NT2/D1 (cell line): ENCODE measurements around the gene ITGAL.
"Not testable (repeated sequence)": the region's sequence is repeated elsewhere in the genome, so short reads cannot be mapped to it uniquely, and the experiment has no call there.

Experiments used
- DNase-seq: peaks from one replicate; pipeline ENCODE4 v3.0.0-alpha.2; 2011; ENCODE audit warnings: low read depth, low spot score
- H3K27me3 ChIP-seq: 2 replicates; pipeline ENCODE4 v1.6.0; 2011; ENCODE audit warnings: mild to moderate bottlenecking; ENCODE audit not compliant: insufficient read length, insufficient read depth
- H3K36me3 ChIP-seq: 2 replicates; pipeline ENCODE4 v1.6.1; 2011; ENCODE audit warnings: mild to moderate bottlenecking, low read length, mixed read lengths; ENCODE audit not compliant: insufficient read depth, insufficient read length
- H3K4me1 ChIP-seq: 2 replicates; pipeline ENCODE4 v1.5.1; 2011; ENCODE audit not compliant: insufficient read depth, insufficient read length
- H3K4me3 ChIP-seq: 2 replicates; pipeline ENCODE4 v1.5.1; 2011; ENCODE audit warnings: low read depth; ENCODE audit not compliant: insufficient read length
- H3K9ac ChIP-seq: 2 replicates; pipeline ENCODE4 v1.6.0; 2011; ENCODE audit warnings: low read depth; ENCODE audit not compliant: insufficient read length
- H3K9me3 ChIP-seq: 2 replicates; pipeline ENCODE4 v1.5.1; 2011; ENCODE audit warnings: mild to moderate bottlenecking, low read length; ENCODE audit not compliant: insufficient read depth
- SUZ12 ChIP-seq: IDR thresholded peaks from 2 replicates; pipeline ENCODE4 v1.6.1; 2011; ENCODE audit not compliant: insufficient read length, insufficient read depth; ENCODE audit errors: extremely low read depth
- YY1 ChIP-seq: IDR thresholded peaks from 2 replicates; pipeline ENCODE4 v1.6.1; 2011; ENCODE audit not compliant: insufficient read length, insufficient read depth
- ZNF274 ChIP-seq: IDR thresholded peaks from 2 replicates; pipeline ENCODE4 v1.6.1; 2011; ENCODE audit warnings: mild to moderate bottlenecking, low read depth, low read length

The ITGAL gene

GRCh38 chr16:30458561-30459394 lies 13.8 kb upstream of the ITGAL start:
- Histone ChIP-seq H3K4me3 (no peak overlapping the region), H3K4me1 (peaks cover 7% of the 10 kb centered on the region), H3K27me3 (no peaks in the 10 kb centered on the region), H3K36me3 (no peaks in the 10 kb centered on the region), H3K9ac (no peak overlapping the region), H3K9me3 (no peaks in the 10 kb centered on the region)
- no peak for TF ChIP-seq YY1
- no peak for TF ChIP-seq ZNF274
- no peak for TF ChIP-seq SUZ12
- no peak for DNase-seq

GRCh38 chr16:30459456-30459855 lies 13.1 kb upstream of the ITGAL start:
- H3K9ac ChIP-seq: no peak overlapping the region
- DNase-seq: no peak
- H3K27me3 ChIP-seq: no peaks in the 10 kb centered on the region
- no peak for TF ChIP-seq SUZ12
- no peak overlapping the region for H3K4me3 ChIP-seq
- H3K4me1 ChIP-seq: peaks cover 7% of the 10 kb centered on the region
- no peaks in the 10 kb centered on the region for H3K9me3 ChIP-seq
- H3K36me3 ChIP-seq: no peaks in the 10 kb centered on the region

- not testable (repeated sequence) for H3K27me3 ChIP-seq, H3K4me1 ChIP-seq, H3K9ac ChIP-seq, H3K9me3 ChIP-seq, DNase-seq, H3K4me3 ChIP-seq, H3K36me3 ChIP-seq
Observed at GRCh38 chr16:30461426-30461825, 11.1 kb upstream of the ITGAL start.

- peaks cover 2% of the 10 kb centered on the region for H3K4me1 ChIP-seq
- no peak overlapping the region for H3K4me3 ChIP-seq
- H3K36me3 ChIP-seq: no peaks in the 10 kb centered on the region
- DNase-seq: no peak
- H3K9me3 ChIP-seq: no peaks in the 10 kb centered on the region
- TF ChIP-seq YY1: no peak
- no peak for TF ChIP-seq SUZ12
- TF ChIP-seq ZNF274: no peak
- H3K9ac ChIP-seq: no peak overlapping the region
- H3K27me3 ChIP-seq: no peaks in the 10 kb centered on the region
Observed at GRCh38 chr16:30464078-30464477, 8.5 kb upstream of the ITGAL start.

- H3K4me3 ChIP-seq: no peak overlapping the region
- TF ChIP-seq YY1: no peak
- no peak for TF ChIP-seq SUZ12
- no peak for TF ChIP-seq ZNF274
- no peak for DNase-seq
- no peak overlapping the region for H3K9ac ChIP-seq
- H3K36me3 ChIP-seq: no peaks in the 10 kb centered on the region
- H3K9me3 ChIP-seq: no peaks in the 10 kb centered on the region
- H3K4me1 ChIP-seq: peaks cover 5% of the 10 kb centered on the region
- H3K27me3 ChIP-seq: no peaks in the 10 kb centered on the region
Observed at GRCh38 chr16:30470170-30470512, 2.4 kb upstream of the ITGAL start.

GRCh38 chr16:30470632-30470995 lies 1.9 kb upstream of the ITGAL start:
- Histone ChIP-seq H3K4me1 (peaks cover 5% of the 10 kb centered on the region), H3K9ac (no peak overlapping the region), H3K27me3 (no peaks in the 10 kb centered on the region), H3K9me3 (no peaks in the 10 kb centered on the region), H3K4me3 (no peak overlapping the region), H3K36me3 (no peaks in the 10 kb centered on the region)
- no peak for DNase-seq
- TF ChIP-seq YY1 (no peak), ZNF274 (no peak), SUZ12 (no peak)

- H3K4me1 ChIP-seq: peaks cover 5% of the 10 kb centered on the region
- no peak overlapping the region for H3K4me3 ChIP-seq
- H3K27me3 ChIP-seq: no peaks in the 10 kb centered on the region
- TF ChIP-seq YY1: no peak
- TF ChIP-seq SUZ12: no peak
- no peaks in the 10 kb centered on the region for H3K9me3 ChIP-seq
- DNase-seq: no peak
- H3K36me3 ChIP-seq: no peaks in the 10 kb centered on the region
- no peak overlapping the region for H3K9ac ChIP-seq
Observed at GRCh38 chr16:30473231-30474073, 910 bp downstream of the ITGAL start.

GRCh38 chr16:30474074-30474452 lies 1.5 kb downstream of the ITGAL start:
- H3K9ac ChIP-seq: no peak overlapping the region
- no peak for TF ChIP-seq ZNF274
- no peak for TF ChIP-seq YY1
- TF ChIP-seq SUZ12: no peak
- no peak for DNase-seq
- H3K27me3 ChIP-seq: peaks cover 4% of the 10 kb centered on the region
- H3K4me3 ChIP-seq: no peak overlapping the region
- H3K9me3 ChIP-seq: no peaks in the 10 kb centered on the region
- H3K36me3 ChIP-seq: no peaks in the 10 kb centered on the region
- H3K4me1 ChIP-seq: peaks cover 5% of the 10 kb centered on the region
